ENCODE results near the gene MACROD2. TPM values are rescaled to one million over a fixed set of nuclear protein-coding genes. Genes with fewer than 3 reads are reported as not detected.

The MACROD2 gene
- total RNA-seq, 1 experiment from 2014 or later, result 0.24 TPM

DNA sequence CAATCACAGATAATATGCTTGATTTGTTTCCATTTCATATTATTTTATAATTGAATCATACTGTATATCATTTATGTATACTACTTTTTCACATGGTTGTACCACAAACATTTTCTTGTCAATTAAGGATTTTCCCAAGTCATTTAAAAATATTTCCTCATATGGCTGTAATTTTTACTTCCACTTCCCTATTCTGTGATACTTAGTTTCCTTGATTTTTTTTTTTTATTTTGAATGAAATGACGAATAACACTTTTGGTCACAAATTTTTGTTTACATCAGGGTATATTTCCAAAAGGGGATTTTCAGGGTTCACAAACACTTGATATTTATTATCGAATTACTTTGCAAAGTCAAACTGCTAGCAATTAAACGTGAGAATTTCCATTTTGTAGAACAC lies 2062.3 kb downstream of the MACROD2 start:
- no peak for DNase-seq (ENCODE audit: low read depth)

DNA sequence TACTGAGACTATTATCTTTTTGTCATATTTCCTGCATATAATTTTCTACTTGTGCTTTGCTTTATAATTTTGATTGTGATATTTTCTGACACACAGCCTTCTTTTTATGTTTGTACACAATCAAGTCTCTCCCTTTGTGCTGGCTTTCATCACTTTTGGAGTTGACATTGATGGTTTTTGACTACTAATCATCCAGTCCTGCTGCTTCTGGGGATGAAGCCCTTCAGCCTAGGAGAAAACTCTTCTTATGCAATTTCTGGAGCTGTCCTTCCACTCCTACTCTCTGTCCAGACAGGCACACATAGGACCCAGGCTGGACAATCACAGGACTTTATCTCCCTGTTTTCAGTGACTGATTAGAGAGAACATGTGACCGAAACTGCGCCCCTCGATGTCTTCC lies 2063.0 kb downstream of the MACROD2 start:
- no peak for DNase-seq (ENCODE audit: low read depth)

DNA sequence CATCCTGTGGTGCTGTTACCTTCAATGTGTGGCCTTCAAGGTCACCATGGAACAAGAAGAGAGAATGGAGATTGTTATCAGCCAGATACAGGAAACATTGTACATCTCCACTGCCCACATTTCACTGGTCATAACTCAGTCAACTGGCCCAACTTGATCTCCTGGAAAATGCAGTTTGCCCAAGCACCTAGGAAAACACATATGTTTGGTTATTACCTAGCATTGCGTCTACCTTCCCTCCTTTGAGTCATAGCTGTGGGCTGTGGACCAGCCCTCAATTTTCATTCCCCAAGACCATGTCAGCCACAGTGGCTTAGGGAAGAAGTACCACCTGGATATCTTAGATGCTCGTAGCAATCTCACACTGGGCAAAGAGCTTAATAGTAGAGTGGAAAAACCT lies 2064.5 kb downstream of the MACROD2 start:
- no peak for DNase-seq (ENCODE audit: low read depth)

DNA sequence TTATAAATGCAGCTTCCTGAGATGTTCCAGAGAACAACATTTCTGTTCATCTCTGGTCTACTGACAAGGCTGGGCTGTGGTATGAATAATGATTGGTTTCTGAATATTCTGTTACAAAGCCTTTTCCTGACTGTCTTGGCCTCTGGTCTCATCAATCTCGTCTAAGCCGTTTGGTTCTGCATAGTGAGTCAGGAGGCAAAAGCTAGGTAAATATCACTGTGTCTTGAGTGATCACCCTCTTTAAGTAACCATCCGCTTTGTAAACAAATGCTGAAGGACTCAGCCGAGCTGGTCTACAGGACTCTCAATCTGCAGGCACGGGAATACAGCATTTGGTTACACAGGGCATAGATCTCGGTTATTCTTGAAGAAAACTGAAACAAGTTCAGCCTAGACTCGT lies 2066.0 kb downstream of the MACROD2 start:
- DNase-seq (ENCODE audit: low read depth), result no peak

DNA sequence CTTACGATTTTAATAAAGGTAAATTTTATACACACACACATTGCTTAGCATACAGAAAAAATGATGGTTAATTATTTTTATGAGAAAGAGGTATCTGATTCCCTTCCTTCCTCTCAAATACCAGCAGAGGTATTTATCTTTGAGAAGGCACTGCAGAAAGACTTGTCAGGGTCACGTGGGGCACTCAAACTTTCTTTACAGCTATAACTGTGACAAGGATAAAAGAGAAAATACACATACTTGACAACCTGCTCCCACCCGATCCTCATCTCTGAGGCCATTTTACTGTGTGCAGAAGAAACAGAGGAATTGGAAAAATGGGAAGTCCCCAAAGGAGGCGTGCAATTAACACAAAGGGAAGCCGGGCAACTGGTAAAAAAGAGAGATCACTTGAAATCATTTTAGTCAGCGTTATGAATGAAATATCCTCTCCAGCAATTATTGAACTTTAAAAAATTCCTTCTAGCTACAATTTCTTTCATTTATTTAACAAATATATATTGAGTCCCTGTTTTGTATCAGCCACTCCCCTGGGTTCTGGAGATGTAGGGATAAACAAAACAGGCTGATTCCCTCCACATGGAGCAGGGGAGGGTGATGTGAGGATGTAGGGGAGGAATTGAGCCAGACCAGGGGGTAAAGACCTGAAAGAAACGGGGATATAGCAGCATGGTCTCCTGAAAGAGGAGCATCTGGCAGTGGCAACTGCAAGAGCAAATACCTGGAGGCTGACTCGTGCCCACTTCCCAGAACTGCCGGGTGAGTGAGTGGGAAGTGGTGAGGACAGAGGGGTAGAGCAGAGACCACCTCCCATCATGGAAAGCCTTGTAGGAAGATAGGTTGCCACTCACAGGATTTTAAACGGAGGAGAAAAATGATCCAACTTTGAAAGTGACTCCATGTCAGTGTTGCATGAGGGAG lies 2067.6 kb downstream of the MACROD2 start:
- DNase-seq (ENCODE audit: low read depth), result no peak

DNA sequence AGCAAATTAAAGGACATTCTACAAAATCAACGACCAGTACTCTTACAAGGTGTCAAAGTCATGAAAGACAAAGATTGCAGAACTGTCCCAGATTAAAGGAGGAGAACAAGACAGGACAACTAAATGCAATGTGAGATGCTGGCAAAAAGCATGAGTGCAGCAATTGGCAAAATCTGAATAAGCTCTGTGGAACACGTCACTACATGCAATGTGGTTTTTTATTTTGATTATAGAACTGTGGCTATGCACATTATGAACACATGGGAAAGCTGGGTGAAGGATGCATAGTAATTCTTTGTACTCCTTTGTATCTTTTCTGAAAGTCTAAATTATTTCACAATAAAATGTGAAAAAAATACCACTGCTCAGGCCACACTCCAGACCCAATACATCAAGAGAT lies 2068.6 kb downstream of the MACROD2 start:
- DNase-seq (ENCODE audit: low read depth), result no peak

DNA sequence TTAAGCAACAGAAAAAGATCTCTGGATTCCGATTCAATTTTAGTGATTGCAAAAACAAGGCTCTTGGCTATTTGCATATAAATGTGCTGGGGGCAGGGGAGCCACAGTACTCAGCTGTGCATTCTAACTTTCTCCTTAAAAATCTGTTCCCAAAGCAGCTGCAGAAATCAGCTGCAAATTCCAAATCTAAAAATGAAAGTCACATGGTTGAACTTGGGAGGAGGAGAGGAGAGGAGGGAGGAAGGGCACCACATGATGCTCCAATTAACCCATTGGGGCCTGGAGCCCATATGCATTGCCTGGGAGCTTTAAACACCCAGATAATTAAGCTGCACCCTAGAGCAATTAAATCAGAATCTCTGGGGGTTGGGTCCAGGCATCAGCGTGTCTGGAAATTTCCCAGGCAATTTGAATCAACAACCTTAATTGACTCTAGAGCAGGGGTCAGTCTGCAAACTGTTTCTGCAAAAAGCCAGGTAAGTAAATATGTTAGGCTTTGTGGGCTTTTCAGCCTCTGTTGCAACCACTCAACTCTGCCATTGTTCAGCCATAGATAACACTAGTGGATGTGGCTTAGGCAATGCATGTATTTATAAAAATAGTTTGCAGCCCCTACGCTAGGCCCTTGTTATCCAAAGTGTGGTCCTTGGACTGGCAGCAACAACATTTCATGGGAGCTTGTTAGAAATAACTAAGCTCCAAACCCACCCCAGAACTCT lies 2069.8 kb downstream of the MACROD2 start:
- DNase-seq (ENCODE audit: low read depth), result no peak

DNA sequence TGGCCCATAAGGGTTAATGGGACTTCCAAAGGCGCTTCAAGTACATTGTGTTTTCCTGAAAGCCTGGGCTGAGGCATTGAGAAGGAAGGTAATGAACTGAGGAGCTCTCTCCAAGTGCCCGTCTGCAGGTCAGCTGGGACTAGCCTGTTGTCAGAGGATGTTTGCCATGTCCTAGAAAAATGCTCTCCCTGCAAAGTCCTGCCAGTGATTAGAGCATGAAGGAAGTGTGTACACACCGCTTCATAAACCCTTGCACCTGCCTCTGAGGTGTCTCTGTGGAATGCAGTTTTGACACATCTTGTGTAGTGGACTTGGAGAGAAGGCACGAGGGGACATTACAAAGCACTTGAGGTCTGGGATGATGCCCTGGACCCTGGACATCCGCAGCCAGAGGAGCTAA lies 2071.3 kb downstream of the MACROD2 start:
- no peak for DNase-seq (ENCODE audit: low read depth)

DNA sequence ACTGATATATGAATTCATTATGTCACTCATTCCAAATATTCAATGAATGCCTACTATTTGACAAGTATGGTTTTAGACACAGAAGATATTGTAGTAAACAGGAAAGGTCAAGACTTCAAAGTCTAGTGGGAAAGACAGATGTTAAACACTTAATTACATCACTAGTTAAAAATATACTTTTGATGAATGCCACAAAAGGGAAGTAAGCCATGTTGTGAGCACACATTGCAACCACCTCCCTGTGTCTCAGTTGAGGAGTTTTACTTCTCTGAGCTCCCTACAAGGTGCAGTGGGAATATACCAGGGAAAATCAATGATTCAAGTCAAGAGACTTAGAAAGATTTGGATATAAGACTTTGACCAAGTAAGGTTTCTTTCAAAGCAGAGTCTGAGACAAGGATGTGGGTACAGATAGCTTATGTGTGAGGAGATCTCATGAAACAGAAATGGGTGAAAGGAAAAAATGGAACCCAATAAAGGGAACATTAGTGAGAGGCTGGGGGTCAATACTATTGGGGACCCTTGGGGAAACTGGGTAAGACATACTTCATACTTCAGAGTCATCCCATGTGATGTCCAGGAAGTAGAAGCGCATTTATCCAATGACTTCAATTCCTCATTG lies 2074.2 kb downstream of the MACROD2 start:
- DNase-seq (ENCODE audit: low read depth), result no peak

DNA sequence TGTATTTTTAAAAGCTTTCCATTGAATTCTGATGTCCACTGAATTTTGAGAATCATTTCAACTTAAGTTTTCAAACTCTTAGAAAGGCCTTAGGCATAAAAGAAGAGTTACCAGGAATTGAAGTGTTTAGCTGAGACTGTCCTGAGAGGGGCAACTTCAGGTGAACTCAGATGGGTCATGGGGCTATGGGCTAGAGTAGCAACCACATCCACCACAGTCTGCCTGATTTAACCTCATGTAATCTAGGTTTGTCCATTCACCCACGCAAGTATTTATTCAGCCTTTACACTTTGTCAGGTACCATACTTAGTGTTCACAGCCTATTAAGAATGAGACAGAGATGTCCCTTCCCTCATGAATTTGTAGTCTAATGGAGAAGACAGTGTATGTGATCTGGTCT lies 2076.9 kb downstream of the MACROD2 start:
- DNase-seq (ENCODE audit: low read depth), result no peak

DNA sequence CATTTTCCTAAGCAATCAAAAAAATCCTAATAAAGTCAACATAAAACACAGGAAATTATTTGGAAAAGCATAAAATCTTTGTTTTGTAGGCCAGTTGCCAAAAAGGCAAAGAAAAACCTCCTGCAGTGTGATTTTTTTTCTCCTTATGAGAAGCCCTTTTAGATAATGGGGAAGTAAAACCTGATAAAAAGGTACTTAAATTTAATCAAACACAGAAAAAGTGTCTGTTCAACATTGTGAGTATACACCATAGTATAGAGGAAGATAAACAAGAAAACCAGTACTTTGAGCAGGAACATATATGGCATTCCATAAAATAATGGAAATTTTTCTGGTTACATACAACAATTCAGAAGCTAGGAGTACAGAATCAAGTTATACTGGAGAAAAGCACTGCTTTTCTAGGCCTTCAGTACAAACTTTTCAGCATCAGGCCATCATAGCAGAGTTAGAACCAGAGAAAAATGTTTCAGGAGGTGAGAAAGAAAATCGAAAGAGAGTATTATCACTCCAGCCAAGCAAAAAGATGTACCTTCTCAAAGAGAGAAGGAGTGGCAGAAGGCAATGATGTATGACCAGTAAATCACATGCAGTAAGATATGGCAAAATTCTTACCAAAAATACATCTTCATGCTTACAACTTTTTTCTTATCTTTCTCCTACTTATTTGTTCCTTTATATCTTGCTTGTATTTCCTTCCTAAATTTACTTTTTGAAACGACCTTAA lies 2083.0 kb downstream of the MACROD2 start:
- DNase-seq (ENCODE audit: low read depth), result no peak

DNA sequence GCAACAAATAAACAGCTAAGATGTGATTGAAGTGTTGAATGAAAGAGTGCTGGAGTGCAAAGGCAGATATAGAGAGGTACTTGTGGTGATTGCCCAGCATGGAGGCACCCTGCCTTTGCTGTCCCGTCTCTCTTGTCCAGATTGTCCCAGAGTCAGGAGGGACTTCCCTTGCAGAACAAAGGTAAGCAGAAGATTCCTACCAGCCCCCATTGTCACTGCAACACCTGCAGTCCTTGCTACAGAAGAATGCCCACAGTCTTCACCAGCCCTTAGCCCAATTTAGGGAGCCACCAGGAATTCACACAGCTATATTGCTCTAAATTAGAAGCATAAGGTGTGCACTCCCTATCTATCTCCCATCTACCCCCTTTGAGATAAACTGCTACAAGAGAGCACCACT lies 2086.1 kb downstream of the MACROD2 start:
- no peak for DNase-seq (ENCODE audit: low read depth)

DNA sequence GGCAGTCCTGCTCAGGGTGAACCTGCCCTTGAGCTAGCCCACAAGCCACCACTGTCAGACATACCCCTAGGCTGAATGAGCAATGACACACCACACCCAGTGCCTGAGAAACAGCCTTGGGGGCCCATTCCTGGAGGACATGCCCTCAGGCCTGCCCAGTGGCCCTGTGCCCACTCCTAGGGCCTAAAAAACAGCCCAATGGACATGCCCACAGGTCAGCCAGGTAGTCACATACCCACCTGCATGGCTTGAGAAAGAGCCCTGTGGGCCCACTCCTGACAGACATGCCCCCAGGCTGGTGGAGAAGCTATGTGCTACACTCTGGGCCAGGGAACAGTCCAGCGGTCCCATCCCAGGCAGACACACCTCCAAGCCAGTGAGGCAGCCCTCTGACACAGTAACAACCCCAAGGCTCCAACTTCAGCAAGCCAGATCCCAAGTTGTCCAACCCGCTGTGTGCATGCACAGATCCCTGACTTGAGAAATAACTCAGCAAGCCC lies 2086.8 kb downstream of the MACROD2 start:
- no peak for DNase-seq (ENCODE audit: low read depth)

DNA sequence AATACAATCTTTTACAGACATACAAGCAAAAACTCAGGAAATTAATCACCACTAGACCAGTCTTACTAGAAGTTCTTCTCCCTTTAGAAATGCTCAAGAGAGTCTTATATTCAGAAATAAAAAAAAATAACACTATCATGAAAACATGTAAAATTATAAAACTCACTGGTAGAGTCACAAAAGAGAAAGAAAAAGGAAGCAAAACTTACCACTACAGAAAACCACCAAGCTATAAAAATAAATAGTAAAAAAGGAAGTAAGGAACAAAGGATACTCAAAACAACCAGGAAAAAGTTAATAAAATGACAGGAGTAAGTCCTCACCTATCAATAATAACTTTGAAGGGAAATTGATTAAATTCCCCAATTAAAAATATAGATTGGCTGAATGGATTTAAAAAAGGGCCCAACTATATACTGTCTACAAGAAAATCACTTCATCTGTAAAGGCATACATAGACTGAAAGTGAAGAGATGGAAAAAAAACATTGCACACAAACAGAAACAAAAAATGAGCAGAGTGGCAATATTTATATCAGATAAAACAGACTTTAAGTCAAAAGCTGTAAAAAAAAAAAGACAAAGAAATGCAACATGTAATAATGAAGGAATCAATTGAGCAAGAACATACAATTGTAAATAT lies 2088.4 kb downstream of the MACROD2 start:
- no peak for DNase-seq (ENCODE audit: low read depth)

DNA sequence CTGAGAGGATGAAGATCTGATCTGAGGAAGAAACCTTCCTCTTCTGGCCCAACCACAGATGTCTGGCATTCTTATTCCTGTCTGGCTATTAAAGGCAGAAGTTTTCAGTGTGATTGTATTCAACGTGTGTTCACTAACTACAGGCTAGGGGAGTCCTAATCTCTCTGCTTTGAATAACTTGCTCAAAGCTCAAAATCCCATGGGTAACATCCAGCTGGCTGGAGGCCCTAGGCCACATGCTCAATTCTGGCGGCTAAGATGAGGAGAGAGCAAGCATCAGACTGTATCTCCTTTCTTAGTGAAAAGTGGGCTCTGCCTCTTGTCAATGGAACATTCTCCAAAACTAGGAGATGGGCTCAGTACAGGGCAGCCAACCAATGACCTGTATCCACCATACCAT lies 2099.9 kb downstream of the MACROD2 start:
- no peak for DNase-seq (ENCODE audit: low read depth)

DNA sequence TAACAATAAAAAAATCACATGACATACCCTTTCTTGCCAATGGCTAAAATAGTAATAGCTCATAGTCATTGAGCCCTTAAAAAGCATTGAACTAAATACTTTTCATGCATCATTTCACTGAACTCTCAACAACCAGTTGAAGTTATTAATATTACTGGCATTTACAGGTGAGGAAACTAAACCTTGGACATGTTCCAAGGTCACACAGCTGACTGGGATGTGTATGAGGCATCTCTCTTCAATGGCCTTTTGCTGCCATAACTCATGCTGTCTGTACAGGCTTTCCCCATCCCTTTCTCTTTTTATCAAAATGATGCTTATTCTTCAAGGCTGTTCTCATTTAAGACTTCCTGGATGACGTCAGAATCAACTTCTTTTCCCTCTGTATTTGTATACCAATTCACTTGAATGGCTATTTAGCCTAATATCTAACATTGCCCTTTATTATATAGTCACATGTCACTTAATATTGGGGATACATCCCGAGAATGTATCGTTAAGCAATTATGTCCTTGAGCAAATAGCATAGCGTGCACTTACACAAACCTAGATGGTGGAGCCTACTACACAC lies 2101.5 kb downstream of the MACROD2 start:
- no peak for DNase-seq (ENCODE audit: low read depth)

DNA sequence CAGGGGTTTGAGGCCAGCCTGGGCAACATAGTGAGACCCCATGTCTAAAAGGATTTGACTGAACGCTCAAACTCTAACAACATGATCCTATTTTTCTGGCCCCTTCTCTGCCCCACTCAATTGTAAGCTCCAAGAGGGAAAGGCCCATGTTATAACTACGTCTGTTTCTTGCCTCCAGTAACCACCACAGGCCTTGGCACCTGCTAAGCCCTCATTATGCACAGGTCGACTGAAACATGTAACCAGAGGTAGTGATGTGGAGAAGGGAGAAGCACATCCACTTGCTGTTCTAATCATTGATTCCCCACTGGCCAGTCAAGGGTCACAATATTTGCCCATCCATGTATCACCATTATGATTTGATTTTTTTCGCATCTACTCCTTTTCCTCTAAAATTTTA lies 2102.5 kb downstream of the MACROD2 start:
- DNase-seq (ENCODE audit: low read depth), result no peak

DNA sequence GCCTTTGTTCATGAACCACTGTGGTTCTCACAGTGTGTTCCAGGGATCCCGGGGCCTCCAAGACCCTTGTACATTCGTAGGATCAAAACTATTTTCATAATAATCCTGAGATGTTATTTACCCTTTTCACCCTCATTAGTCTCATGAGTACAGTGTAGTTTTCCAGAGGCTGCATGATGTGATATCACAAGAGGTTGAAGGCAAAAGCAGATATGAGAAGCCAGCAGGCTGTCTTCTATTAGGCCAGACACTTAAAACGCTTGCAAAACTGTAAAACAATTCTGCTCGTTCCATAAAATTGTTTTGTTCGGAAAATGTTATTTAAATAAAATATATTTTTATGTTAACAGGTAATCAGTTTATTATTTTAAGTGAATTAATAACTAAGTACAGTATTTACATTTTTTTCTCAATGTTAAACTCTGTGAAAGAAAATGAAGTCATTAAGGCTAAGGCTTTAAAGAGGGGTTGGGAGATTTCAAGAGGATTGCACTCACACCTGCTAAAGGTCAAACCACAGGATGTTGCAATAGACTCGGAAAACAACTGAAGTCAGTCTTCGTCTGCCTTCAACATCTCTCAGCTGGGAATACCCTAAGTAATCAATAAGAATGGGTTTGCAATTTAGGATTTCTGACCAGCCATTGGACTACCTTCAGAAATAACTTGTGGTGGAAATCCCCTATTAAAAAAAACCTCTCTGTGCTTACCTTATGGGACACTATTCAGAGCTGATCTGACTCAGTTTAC lies 2103.7 kb downstream of the MACROD2 start:
- no peak for DNase-seq (ENCODE audit: low read depth)

DNA sequence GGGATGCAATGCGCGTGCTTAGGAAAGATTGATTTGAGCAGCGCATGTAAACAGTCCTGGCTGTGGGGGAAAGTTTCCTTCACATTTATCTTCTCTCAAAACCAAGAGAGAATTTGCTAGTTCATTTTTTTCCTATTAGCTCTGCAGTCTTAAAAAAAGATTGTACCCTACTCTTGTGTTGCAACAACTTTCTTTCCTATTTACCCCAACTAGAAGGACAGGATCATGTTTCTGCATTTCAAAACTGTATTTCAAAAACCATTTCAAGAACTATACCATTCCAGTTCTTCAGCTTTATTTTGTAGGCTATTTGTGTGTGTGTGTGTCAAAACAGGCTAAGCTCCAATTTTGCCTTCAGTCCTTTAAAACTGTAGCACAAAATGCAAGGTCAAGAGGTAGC lies 2104.8 kb downstream of the MACROD2 start:
- no peak for DNase-seq (ENCODE audit: low read depth)

DNA sequence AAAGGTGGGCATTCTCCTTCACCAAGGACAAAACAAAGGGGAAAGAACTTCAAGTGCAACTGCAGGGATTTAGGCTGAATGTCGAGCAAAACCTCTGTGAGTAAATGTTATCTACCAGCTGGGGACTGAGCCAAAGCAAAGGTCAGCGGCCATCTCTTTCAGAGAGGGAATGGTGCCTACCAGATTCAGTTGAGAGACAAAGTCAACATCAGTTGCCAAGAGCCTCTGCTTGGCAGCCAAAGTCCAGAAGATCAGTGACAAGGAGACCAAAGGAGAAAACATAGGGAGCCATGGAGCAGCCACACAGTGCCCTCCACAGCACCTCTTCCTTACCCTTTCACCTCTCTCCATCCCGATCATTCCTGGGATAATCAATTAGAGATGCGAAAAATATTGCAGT lies 2105.5 kb downstream of the MACROD2 start:
- no peak for DNase-seq (ENCODE audit: low read depth)

All from RPMI7951 (cell line).